ENCODE data around the gene KIRREL3. TPM values are rescaled to one million over a fixed set of nuclear protein-coding genes. Genes with fewer than 3 reads are reported as not detected.

Gene KIRREL3
- total and polyA plus RNA-seq, 9 donors, result 0.25 to 5.3 (median 0.48) TPM

DNA sequence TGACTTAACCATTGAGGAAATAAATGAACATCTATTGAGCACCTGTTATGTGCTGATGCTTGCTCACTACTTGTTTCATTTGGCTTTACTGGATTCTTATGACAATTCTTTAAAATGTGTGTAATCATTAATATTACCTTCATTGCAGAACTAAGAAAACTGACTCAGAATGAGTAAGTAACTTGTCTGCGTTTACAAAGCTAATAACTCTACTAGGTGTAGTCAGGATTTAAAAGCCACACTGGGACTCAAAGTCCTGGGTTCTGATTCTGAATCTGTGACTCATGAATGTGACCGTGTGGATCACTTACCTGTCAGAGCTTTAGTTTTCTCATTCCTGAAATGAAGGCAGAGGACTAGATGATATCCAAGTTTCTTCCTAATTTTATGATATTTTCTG lies 23.4 kb upstream of the KIRREL3 start:
- no peak overlapping the region for H3K27ac ChIP-seq
- no peaks in the 10 kb centered on the region for H3K36me3 ChIP-seq
- H3K4me3 ChIP-seq, result no peak overlapping the region
- no peak for DNase-seq
- intact Hi-C loops (cut with DNase I), result no loop called here
- H3K9me3 ChIP-seq, result no peaks in the 10 kb centered on the region
- TF ChIP-seq POLR2A (IDR thresholded peaks at IDR 0.05), result no peak
- no peak for TF ChIP-seq EP300 (IDR thresholded peaks at IDR 0.05)
- TF ChIP-seq, protein P1, sequence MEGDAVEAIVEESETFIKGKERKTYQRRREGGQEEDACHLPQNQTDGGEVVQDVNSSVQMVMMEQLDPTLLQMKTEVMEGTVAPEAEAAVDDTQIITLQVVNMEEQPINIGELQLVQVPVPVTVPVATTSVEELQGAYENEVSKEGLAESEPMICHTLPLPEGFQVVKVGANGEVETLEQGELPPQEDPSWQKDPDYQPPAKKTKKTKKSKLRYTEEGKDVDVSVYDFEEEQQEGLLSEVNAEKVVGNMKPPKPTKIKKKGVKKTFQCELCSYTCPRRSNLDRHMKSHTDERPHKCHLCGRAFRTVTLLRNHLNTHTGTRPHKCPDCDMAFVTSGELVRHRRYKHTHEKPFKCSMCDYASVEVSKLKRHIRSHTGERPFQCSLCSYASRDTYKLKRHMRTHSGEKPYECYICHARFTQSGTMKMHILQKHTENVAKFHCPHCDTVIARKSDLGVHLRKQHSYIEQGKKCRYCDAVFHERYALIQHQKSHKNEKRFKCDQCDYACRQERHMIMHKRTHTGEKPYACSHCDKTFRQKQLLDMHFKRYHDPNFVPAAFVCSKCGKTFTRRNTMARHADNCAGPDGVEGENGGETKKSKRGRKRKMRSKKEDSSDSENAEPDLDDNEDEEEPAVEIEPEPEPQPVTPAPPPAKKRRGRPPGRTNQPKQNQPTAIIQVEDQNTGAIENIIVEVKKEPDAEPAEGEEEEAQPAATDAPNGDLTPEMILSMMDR (IDR thresholded peaks at IDR 0.05), result no peak
- WGBS, 3 donors, result 73 to 82% (median 74%) methylated on average over 2 of the region's 2 CpGs
- H3K27me3 ChIP-seq, result no peaks in the 10 kb centered on the region
- H3K4me1 ChIP-seq (ENCODE audit: insufficient read depth), result no peaks in the 10 kb centered on the region

DNA sequence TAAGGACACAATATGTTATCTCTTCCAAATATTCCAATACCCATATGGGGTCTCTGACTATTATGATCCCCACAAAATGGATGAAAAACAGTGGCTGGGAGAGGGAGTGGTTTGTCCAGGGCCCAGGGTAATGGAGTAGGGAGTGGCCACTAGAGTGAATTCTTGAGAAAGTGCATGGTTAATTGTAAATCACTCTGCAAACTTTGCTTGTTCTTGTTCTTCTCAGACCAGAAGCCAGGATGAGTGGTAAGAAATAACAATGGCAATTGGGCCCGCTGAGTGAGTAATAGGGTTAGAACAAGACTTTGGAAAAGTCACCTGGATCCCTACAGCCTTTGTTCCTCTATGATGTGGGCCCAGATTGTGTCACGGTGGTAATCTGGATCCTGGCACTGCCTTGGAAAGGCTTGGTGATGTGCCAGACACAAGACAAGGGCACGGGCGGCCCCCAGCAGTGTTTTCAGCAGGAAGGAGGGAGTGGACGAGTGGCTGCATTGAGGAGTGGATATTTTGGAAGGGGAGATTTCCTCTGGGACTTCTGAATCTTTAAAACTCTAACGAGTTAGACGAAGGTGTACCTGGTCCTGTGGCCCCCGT lies 18.2 kb upstream of the KIRREL3 start:
- no peak for DNase-seq
- Histone ChIP-seq H3K36me3 (no peaks in the 10 kb centered on the region), H3K4me3 (no peak overlapping the region), H3K9me3 (no peaks in the 10 kb centered on the region), H3K4me1 (ENCODE audit: insufficient read depth) (no peaks in the 10 kb centered on the region), H3K27me3 (no peaks in the 10 kb centered on the region), H3K27ac (no peak overlapping the region)
- WGBS, 3 donors, result 78 to 80% (median 78%) methylated on average over 8 of the region's 8 CpGs
- TF ChIP-seq EP300 (IDR thresholded peaks at IDR 0.05) (no peak), POLR2A (IDR thresholded peaks at IDR 0.05) (no peak)
- TF ChIP-seq, protein P1 (IDR thresholded peaks at IDR 0.05), result no peak
- intact Hi-C loops (cut with DNase I), result no loop called here

DNA sequence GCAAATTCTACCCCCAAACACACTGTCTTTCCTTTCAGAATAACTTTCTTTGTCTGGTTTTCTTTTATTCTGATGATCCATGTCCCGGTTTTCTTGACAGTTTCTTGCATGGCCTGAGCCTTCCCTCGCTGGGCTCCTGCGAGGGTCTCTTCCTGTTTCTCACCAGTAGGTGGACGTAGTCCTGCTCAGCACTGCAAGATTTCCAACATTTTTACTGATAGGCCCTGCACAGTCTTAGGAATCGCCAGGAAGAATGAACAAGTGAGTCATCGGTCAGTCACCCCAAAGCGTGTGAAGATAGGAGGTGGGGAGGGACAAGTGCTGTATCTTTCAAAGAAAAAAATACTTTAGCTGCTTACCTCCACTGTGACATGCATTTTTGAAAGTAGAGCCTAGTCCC lies 16.9 kb upstream of the KIRREL3 start:
- Histone ChIP-seq H3K36me3 (no peaks in the 10 kb centered on the region), H3K27ac (no peak overlapping the region), H3K4me3 (no peak overlapping the region), H3K27me3 (no peaks in the 10 kb centered on the region), H3K4me1 (ENCODE audit: insufficient read depth) (no peaks in the 10 kb centered on the region), H3K9me3 (no peaks in the 10 kb centered on the region)
- no peak for DNase-seq
- 13 to 29% (median 23%) methylated on average over 7 of the region's 7 CpGs for WGBS, 3 donors
- intact Hi-C loops (cut with DNase I), result no loop called here
- TF ChIP-seq, protein P1 (IDR thresholded peaks at IDR 0.05), result no peak
- no peak for TF ChIP-seq EP300 (IDR thresholded peaks at IDR 0.05)
- TF ChIP-seq POLR2A (IDR thresholded peaks at IDR 0.05), result no peak

DNA sequence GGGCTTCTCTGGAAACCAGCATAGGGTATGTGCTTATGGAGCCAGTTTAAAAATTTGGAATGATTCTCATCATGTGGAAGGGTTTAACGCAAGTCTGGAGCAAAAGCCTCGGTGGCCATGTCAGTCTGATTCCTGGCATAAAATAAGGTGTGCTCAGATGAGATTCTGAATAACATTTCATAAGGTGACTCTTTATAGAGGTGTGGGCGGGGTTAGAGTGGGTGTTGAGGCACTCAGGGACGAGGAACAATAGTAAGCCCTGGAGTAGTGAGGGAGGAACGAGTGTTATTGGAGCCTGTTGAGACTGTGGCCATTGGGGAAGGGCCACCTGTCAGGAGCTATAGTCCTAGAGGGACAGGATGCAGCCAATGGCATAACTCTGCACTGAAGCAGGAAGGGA lies 13.0 kb upstream of the KIRREL3 start:
- H3K9me3 ChIP-seq, result no peaks in the 10 kb centered on the region
- H3K36me3 ChIP-seq, result no peaks in the 10 kb centered on the region
- no peak overlapping the region for H3K27ac ChIP-seq
- TF ChIP-seq POLR2A (IDR thresholded peaks at IDR 0.05), result no peak
- TF ChIP-seq EP300 (IDR thresholded peaks at IDR 0.05), result no peak
- TF ChIP-seq, protein P1 (IDR thresholded peaks at IDR 0.05), result no peak
- WGBS, 3 donors, result 69 to 72% (median 71%) methylated on average over 5 of the region's 5 CpGs
- no peak for DNase-seq
- intact Hi-C loops (cut with DNase I), result no loop called here
- H3K4me3 ChIP-seq, result no peak overlapping the region
- H3K4me1 ChIP-seq (ENCODE audit: insufficient read depth), result no peaks in the 10 kb centered on the region
- H3K27me3 ChIP-seq, result no peaks in the 10 kb centered on the region

All from ovary (tissue), 9 donors.